ENCODE results near the gene PRC1.
A peak's percentile ranks its signal among the peaks of the same experiment; 100 is the strongest.

PRC1 gene

DNA sequence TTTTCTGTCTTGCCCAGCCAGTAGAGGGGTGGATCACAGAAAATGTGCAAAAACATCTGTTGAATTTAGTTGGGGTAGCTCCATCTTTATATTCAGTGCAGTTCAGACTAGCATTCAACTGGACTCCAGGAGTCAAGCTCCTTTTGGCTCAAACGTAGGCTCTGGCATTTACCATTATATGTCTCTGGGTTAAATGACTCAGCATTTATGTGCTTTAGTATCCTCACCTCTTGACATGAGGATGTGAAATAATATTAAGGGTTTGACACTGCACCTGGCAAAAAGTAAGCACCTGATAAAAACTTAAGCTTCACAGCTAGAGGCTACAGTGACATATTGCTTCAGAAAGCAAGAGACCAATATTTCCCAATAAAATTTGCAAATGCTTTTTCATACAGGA, 14.8 kb downstream of the PRC1 start:
- H3K27ac Mint-ChIP-seq = peak overlapping the region; percentile 27

GRCh38 chr15:90974216-90974615, 20.1 kb downstream of the PRC1 start:
- H3K9me3 Mint-ChIP-seq = no peaks in the 10 kb centered on the region
- peaks cover 68% of the 10 kb centered on the region for H3K36me3 Mint-ChIP-seq (ENCODE audit: low read depth)
- H3K27me3 Mint-ChIP-seq (ENCODE audit: low read depth) = no peaks in the 10 kb centered on the region
- no peak overlapping the region for H3K4me3 Mint-ChIP-seq
- no peaks in the 10 kb centered on the region for H3K4me1 Mint-ChIP-seq (ENCODE audit: low read depth)
- H3K27ac Mint-ChIP-seq = no peak overlapping the region
- DNase-seq (ENCODE audit: low spot score) = no peak

More for the DNA sequence above, 14.8 kb downstream of the PRC1 start:
- Mint-ChIP-seq H3K4me3 (no peak overlapping the region), H3K9me3 (no peaks in the 10 kb centered on the region), H3K36me3 (ENCODE audit: low read depth) (peaks cover 79% of the 10 kb centered on the region), H3K27me3 (ENCODE audit: low read depth) (no peaks in the 10 kb centered on the region), H3K4me1 (ENCODE audit: low read depth) (peaks cover 23% of the 10 kb centered on the region)
- DNase-seq (ENCODE audit: low spot score) = no peak

DNA sequence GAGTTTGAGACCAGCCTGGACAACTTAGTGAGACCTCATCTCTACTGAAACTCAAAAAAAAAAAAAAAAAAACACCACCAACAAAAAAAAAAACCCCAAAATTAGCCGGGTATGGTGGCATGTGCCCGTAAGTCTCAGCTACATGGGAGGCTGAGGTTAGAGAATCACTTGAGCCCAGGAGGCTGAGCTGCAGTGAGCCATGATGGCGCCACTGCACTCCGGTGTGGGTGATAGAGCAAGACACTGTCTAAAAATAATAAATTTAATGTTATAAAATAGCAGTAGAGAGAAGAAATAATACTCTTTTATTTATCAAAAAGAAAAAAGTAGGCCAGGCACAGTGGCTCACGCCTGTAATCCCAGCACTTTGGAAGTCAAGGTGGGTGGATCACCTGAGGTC, 22.2 kb downstream of the PRC1 start:
- no peak overlapping the region for H3K27ac Mint-ChIP-seq
- DNase-seq (ENCODE audit: low spot score) = no peak
- no peaks in the 10 kb centered on the region for H3K9me3 Mint-ChIP-seq
- H3K4me1 Mint-ChIP-seq (ENCODE audit: low read depth) = no peaks in the 10 kb centered on the region
- H3K27me3 Mint-ChIP-seq (ENCODE audit: low read depth) = no peaks in the 10 kb centered on the region
- peaks cover 71% of the 10 kb centered on the region for H3K36me3 Mint-ChIP-seq (ENCODE audit: low read depth)
- no peak overlapping the region for H3K4me3 Mint-ChIP-seq

DNA sequence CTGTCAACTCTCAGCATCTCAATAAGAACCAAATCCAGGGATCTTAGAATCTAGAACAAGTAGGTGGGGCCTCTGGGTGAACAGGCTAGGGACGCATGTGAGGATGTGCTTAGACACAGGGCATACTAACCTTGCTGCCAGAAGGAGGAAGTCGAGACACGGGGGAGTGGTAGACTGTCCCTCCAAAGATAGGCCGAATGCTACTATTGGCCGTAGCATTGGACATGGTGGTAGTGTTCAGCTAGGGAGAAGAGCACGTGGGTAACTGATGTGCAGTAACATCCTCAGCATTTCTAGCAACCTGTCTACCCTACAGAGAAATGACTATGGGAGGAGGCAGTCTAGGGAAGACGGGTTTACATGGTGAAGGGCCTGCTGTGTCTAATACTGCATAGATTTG, 24.1 kb downstream of the PRC1 start:
- Mint-ChIP-seq H3K4me1 (ENCODE audit: low read depth) (no peaks in the 10 kb centered on the region), H3K9me3 (no peaks in the 10 kb centered on the region), H3K27me3 (ENCODE audit: low read depth) (no peaks in the 10 kb centered on the region), H3K36me3 (ENCODE audit: low read depth) (peaks cover 70% of the 10 kb centered on the region), H3K4me3 (no peak overlapping the region), H3K27ac (no peak overlapping the region)
- no peak for DNase-seq (ENCODE audit: low spot score)

DNA sequence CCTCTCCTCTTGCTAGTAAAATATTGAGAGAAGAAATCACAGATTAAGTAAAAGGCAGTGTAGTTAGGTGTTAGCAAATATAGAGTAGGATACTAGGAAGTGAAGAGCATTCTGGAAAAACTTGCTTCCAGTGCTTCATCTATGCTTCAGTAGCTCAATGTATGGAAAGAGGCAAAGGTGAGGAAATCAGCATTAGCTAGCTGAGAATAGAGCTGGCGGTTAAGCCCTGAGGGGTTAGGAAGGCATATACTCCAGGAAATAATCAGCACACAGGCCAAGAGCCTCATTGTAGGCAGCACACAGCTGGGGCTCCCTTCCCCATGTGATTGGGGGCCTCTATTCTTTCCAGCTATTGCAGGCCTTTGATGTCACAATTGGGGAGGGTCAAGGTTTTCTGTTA, 25.9 kb downstream of the PRC1 start:
- Mint-ChIP-seq H3K36me3 (ENCODE audit: low read depth) (peaks cover 68% of the 10 kb centered on the region), H3K4me1 (ENCODE audit: low read depth) (no peaks in the 10 kb centered on the region), H3K9me3 (no peaks in the 10 kb centered on the region), H3K27ac (no peak overlapping the region), H3K4me3 (no peak overlapping the region), H3K27me3 (ENCODE audit: low read depth) (no peaks in the 10 kb centered on the region)
- DNase-seq (ENCODE audit: low spot score) = no peak

DNA sequence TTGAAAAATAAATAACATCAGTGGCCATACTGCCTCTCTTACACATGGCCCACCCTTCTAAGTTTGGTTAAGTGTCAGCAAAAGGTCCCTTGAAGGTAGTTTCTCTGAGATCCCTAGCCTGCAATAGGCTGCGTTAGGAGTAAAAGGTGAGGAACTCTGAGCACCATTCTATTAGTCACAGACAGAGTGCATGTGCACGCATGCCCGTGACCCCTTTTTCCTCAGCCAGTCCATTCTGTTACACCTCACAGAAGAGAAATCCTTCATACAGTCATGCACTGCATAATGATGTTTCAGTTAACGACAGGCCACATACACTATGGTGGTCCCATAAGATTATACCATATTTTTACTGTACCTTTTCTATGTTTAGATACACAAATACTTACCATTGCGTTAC, 27.1 kb downstream of the PRC1 start:
- Mint-ChIP-seq H3K27ac (no peak overlapping the region), H3K9me3 (no peaks in the 10 kb centered on the region), H3K4me3 (no peak overlapping the region), H3K27me3 (ENCODE audit: low read depth) (no peaks in the 10 kb centered on the region), H3K4me1 (ENCODE audit: low read depth) (peaks cover 2% of the 10 kb centered on the region), H3K36me3 (ENCODE audit: low read depth) (peaks cover 69% of the 10 kb centered on the region)
- no peak for DNase-seq (ENCODE audit: low spot score)

GRCh38 chr15:90966262-90966661, 28.1 kb downstream of the PRC1 start:
- Mint-ChIP-seq H3K4me1 (ENCODE audit: low read depth) (peaks cover 2% of the 10 kb centered on the region), H3K9me3 (no peaks in the 10 kb centered on the region), H3K4me3 (no peak overlapping the region), H3K27ac (no peak overlapping the region), H3K27me3 (ENCODE audit: low read depth) (no peaks in the 10 kb centered on the region), H3K36me3 (ENCODE audit: low read depth) (peaks cover 75% of the 10 kb centered on the region)
- DNase-seq (ENCODE audit: low spot score) = no peak

DNA sequence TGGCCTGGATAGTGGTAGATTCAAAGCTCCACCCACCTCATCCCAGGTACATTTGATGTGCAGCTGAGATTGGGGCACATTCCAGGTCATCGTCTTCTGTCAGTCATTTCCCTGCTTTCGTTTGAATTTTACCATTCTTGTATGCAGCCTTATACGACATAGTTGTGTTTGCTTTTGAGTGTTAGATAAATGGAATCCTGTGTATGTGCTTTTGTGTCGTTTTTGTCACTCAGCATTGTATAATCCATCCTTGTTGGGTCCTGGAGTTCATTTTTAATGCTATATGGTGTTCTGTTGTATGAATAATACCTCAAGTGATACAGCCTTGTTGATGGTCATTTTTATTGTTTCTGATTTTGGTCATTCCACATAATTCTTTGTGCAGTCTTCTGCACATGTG, 32.3 kb downstream of the PRC1 start:
- no peak for DNase-seq (ENCODE audit: low spot score)
- no peaks in the 10 kb centered on the region for H3K27me3 Mint-ChIP-seq (ENCODE audit: low read depth)
- no peak overlapping the region for H3K27ac Mint-ChIP-seq
- H3K4me1 Mint-ChIP-seq (ENCODE audit: low read depth) = peaks cover 8% of the 10 kb centered on the region
- H3K4me3 Mint-ChIP-seq = no peak overlapping the region
- H3K36me3 Mint-ChIP-seq (ENCODE audit: low read depth) = peaks cover 65% of the 10 kb centered on the region
- no peaks in the 10 kb centered on the region for H3K9me3 Mint-ChIP-seq

DNA sequence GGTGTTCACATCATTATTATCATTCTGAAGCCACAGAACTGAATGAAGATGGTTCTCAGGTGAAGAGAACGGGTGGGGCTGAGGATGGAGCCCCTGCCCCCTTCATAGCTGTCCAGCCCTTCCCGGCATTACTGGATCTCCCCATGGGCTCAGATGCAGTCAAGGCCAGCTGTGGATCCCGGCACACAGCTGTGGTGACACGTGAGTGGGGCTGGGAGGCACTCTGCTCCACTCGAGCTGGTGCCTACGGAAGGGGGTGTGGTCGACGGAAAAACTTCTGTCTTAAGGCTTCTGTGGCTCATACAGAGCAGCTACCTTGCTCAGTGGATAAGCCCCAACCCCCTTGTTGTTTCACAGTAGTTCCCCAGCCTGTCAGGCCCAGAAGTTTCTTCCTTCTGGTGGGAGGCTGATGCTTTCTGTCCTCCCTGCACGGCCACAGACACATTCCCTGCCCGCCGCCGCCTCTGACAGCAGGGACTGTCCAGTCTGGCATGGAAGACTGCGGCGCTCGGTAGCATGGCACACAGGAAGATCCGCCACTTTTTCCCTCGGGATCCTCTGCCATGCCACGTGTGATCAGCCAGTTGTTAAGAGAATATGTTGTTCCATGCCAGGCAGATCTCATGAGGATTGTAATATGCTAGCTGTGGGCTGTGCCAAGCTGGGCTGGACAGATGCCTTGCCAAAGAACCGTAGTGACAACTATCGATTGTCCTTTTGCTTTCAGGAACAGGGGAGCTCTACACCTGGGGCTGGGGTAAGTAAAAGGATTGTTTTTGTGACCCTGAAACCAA, 33.8 kb downstream of the PRC1 start:
- Mint-ChIP-seq H3K27me3 (ENCODE audit: low read depth) (no peaks in the 10 kb centered on the region), H3K9me3 (no peaks in the 10 kb centered on the region), H3K27ac (no peak overlapping the region), H3K4me3 (no peak overlapping the region), H3K4me1 (ENCODE audit: low read depth) (peaks cover 8% of the 10 kb centered on the region), H3K36me3 (ENCODE audit: low read depth) (peaks cover 61% of the 10 kb centered on the region)
- DNase-seq (ENCODE audit: low spot score) = no peak

DNA sequence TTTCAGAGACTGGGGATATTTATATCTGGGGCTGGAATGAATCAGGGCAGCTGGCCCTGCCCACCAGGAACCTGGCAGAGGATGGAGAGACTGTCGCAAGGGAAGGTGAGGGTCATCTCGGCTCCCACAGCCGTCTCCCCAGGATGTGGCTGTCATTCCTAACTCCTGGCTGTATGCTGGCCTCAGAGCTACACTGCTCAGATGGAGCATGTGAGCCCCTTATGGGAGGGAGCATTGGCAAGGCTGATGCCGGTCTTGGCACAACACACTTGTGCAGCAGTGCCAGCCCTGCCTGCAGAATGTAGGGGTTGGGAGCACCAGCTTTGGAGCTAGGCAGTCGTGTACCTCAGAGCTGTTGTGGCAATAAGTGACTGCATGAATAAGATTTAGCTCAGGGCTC, 34.4 kb downstream of the PRC1 start:
- no peaks in the 10 kb centered on the region for H3K27me3 Mint-ChIP-seq (ENCODE audit: low read depth)
- H3K36me3 Mint-ChIP-seq (ENCODE audit: low read depth) = peaks cover 55% of the 10 kb centered on the region
- no peak overlapping the region for H3K4me3 Mint-ChIP-seq
- H3K4me1 Mint-ChIP-seq (ENCODE audit: low read depth) = peaks cover 8% of the 10 kb centered on the region
- no peaks in the 10 kb centered on the region for H3K9me3 Mint-ChIP-seq
- DNase-seq (ENCODE audit: low spot score) = no peak
- H3K27ac Mint-ChIP-seq = no peak overlapping the region

DNA sequence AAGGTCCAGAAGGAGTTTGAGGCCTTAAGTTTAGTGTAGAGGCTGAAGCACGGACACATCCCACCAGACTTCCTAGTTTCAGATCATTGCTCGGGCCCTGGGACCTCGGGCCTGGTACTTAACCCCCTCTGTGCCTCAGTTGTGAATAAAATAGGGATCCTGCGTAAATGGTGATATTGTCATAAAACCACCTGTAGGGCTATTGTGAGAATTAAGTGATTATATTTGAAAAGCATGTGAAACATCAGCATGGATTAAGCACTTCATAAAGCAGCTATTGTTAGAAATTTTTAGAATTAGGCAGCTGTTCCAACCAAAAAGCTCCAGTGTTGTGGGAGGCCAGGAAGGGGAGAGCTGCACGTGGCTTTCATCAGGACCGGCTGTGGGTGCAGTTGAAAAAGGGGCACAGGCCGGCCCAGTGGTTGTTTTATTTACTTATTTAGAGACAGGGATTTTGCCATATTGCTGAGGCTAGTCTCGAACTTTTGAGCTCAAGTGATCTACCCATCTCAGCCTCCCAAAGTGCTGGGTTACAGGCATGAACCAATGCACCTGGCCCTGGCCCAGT, 35.2 kb downstream of the PRC1 start:
- Mint-ChIP-seq H3K4me3 (no peak overlapping the region), H3K27me3 (ENCODE audit: low read depth) (no peaks in the 10 kb centered on the region), H3K4me1 (ENCODE audit: low read depth) (peaks cover 8% of the 10 kb centered on the region), H3K9me3 (no peaks in the 10 kb centered on the region), H3K36me3 (ENCODE audit: low read depth) (peaks cover 52% of the 10 kb centered on the region), H3K27ac (no peak overlapping the region)
- DNase-seq (ENCODE audit: low spot score) = no peak

GRCh38 chr15:90957791-90958190, 36.5 kb downstream of the PRC1 start:
- H3K4me1 Mint-ChIP-seq (ENCODE audit: low read depth) = peaks cover 8% of the 10 kb centered on the region
- DNase-seq (ENCODE audit: low spot score) = no peak
- H3K9me3 Mint-ChIP-seq = no peaks in the 10 kb centered on the region
- peak overlapping the region; percentile 72 for H3K27ac Mint-ChIP-seq
- peaks cover 53% of the 10 kb centered on the region for H3K36me3 Mint-ChIP-seq (ENCODE audit: low read depth)
- peak overlapping the region; percentile 67 for H3K4me3 Mint-ChIP-seq
- H3K27me3 Mint-ChIP-seq (ENCODE audit: low read depth) = no peaks in the 10 kb centered on the region

DNA sequence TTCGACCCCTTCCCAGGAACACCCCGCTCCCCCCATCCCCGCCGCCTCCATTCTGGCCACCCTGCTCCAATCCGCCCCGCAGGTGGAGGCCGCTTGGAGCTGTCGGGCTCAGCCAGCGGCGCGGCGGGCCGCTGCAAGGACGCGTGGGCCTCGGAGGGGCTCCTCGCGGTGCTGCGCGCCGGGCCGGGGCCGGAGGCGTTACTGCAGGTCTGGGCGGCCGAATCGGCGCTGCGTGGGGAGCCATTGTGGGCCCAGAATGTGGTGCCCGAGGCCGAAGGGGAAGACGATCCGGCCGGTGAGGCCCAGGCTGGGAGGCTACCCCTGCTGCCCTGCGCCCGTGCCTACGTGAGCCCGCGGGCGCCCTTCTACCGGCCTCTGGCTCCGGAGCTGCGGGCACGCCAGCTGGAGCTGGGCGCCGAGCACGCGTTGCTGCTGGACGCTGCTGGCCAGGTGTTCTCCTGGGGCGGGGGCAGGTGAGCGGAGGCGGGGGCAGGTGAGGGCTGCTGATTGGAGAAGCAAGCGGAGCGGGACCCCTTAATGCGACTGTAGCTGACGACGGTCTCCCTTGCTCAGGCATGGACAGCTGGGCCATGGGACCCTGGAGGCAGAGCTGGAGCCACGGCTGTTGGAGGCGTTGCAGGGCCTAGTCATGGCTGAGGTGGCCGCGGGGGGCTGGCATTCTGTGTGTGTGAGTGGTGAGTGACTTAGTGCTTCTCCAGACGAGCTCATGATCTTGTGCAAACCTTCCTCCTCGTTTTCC, 37.1 kb downstream of the PRC1 start:
- DNase-seq (ENCODE audit: low spot score) = no peak

DNA sequence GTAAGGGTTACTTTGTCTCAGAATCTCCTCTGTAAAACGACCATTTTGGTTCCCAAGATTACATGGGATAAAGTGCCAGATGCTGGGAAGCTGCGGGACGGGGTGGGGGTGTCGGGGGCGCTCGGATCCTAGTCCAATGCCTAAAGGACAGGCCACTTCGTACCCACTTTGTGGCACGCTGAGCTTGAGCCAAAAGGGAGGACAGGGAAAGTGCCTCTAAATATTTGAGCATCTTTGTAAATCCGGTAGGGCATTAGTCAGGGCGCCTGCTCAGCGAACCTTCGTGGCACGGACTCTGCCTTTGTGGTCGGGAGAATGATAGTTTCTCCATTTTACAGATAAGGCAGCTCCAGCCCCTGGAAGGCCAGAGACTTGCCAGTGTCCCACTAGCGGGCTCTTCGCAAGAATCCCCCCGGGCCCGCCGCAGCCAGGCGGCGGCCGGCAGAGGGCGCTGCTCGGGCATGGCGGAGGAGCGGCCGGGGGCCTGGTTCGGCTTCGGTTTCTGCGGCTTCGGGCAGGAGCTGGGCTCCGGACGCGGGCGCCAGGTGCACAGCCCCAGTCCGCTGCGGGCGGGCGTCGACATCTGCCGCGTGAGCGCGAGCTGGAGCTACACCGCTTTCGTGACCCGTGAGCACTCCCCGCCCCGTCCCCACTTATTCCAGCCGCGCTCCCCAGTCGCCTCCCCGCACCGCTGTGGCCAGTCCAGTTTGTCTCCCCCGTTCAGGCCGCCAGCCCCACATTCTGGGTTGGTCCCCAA, 37.9 kb downstream of the PRC1 start:
- peaks cover 53% of the 10 kb centered on the region for H3K36me3 Mint-ChIP-seq (ENCODE audit: low read depth)

More for the DNA sequence above, 37.1 kb downstream of the PRC1 start:
- Mint-ChIP-seq H3K4me1 (ENCODE audit: low read depth) (peaks cover 8% of the 10 kb centered on the region), H3K9me3 (no peaks in the 10 kb centered on the region), H3K36me3 (ENCODE audit: low read depth) (peaks cover 51% of the 10 kb centered on the region), H3K4me3 (peak overlapping the region; percentile 67), H3K27ac (peak overlapping the region; percentile 72), H3K27me3 (ENCODE audit: low read depth) (no peaks in the 10 kb centered on the region)

More for the DNA sequence above, 37.9 kb downstream of the PRC1 start:
- H3K4me1 Mint-ChIP-seq (ENCODE audit: low read depth) = peaks cover 8% of the 10 kb centered on the region
- H3K27me3 Mint-ChIP-seq (ENCODE audit: low read depth) = no peaks in the 10 kb centered on the region
- peak overlapping the region; percentile 88 for H3K27ac Mint-ChIP-seq
- DNase-seq (ENCODE audit: low spot score) = peak; percentile 35
- peak overlapping the region; percentile 90 for H3K4me3 Mint-ChIP-seq
- no peaks in the 10 kb centered on the region for H3K9me3 Mint-ChIP-seq

All from T-helper 2 cell treated with Interferon-gamma antibody and Interleukin-4, amounts not matched to agents 5 μg/mL and 100 μg/mL, for 36 hours (primary cell).